ENCODE results near the gene CLEC10A. TPM values are rescaled to one million over a fixed set of nuclear protein-coding genes. Genes with fewer than 3 reads are reported as not detected.
"Not testable (repeated sequence)": the region's sequence is repeated elsewhere in the genome, so short reads cannot be mapped to it uniquely, and the experiment has no call there.

Gene CLEC10A
- total RNA-seq, 1 donor from 2014 or later = 12.6 TPM

- no peak overlapping the region for H3K4me3 ChIP-seq
- TF ChIP-seq CTCF (IDR thresholded peaks at IDR 0.05) = no peak
- intact Hi-C loops (cut with DNase I) = no loop called here
- H3K36me3 ChIP-seq = no peaks in the 10 kb centered on the region
- H3K9me3 ChIP-seq = no peaks in the 10 kb centered on the region
- peaks cover 10% of the 10 kb centered on the region for H3K27me3 ChIP-seq
- ATAC-seq = no peak
- no peak overlapping the region for H3K27ac ChIP-seq
- no peaks in the 10 kb centered on the region for H3K4me1 ChIP-seq
- DNase-seq = no peak
Measured at GRCh38 chr17:7063518-7064094, 16.4 kb downstream of the CLEC10A start.

GRCh38 chr17:7060165-7060891, 19.7 kb downstream of the CLEC10A start:
- no peaks in the 10 kb centered on the region for H3K36me3 ChIP-seq
- no peak for DNase-seq
- no peaks in the 10 kb centered on the region for H3K9me3 ChIP-seq
- no peak for ATAC-seq
- no peak overlapping the region for H3K27ac ChIP-seq
- peaks cover 5% of the 10 kb centered on the region for H3K27me3 ChIP-seq
- intact Hi-C loops (cut with DNase I) = no loop called here
- H3K4me3 ChIP-seq = no peak overlapping the region
- no peak for TF ChIP-seq CTCF (IDR thresholded peaks at IDR 0.05)
- no peaks in the 10 kb centered on the region for H3K4me1 ChIP-seq

GRCh38 chr17:7058831-7059447, 21.1 kb downstream of the CLEC10A start:
- DNase-seq = no peak
- no peak overlapping the region for H3K27ac ChIP-seq

GRCh38 chr17:7056386-7056785, 23.7 kb downstream of the CLEC10A start:
- no peaks in the 10 kb centered on the region for H3K36me3 ChIP-seq
- no peaks in the 10 kb centered on the region for H3K27me3 ChIP-seq
- no peak for DNase-seq
- H3K9me3 ChIP-seq = no peaks in the 10 kb centered on the region
- TF ChIP-seq CTCF (IDR thresholded peaks at IDR 0.05) = no peak
- ATAC-seq = no peak
- H3K27ac ChIP-seq = no peak overlapping the region
- intact Hi-C loops (cut with DNase I) = no loop called here
- no peaks in the 10 kb centered on the region for H3K4me1 ChIP-seq
- H3K4me3 ChIP-seq = no peak overlapping the region

More at GRCh38 chr17:7058831-7059447, 21.1 kb downstream of the CLEC10A start:
- Histone ChIP-seq H3K4me1 (no peaks in the 10 kb centered on the region), H3K4me3 (no peak overlapping the region), H3K9me3 (no peaks in the 10 kb centered on the region), H3K36me3 (no peaks in the 10 kb centered on the region), H3K27me3 (peaks cover under 1% of the 10 kb centered on the region)
- no peak for TF ChIP-seq CTCF (IDR thresholded peaks at IDR 0.05)
- intact Hi-C loops (cut with DNase I) = no loop called here
- no peak for ATAC-seq

- not testable (repeated sequence) for ATAC-seq, H3K36me3 ChIP-seq, DNase-seq, H3K4me3 ChIP-seq, H3K27ac ChIP-seq, H3K9me3 ChIP-seq, H3K27me3 ChIP-seq
- intact Hi-C loops (cut with DNase I) = loop anchor here (5.0 kb wide), 1 partner anchor 87 kb away; no protein-coding TSS in a partner anchor
- peaks cover 17% of the 10 kb centered on the region for H3K4me1 ChIP-seq
Measured at GRCh38 chr17:7050583-7050982, 29.5 kb downstream of the CLEC10A start.

- Histone ChIP-seq H3K27me3 (no peaks in the 10 kb centered on the region), H3K9me3 (no peaks in the 10 kb centered on the region), H3K4me1 (peaks cover 18% of the 10 kb centered on the region), H3K4me3 (no peak overlapping the region), H3K27ac (no peak overlapping the region), H3K36me3 (no peaks in the 10 kb centered on the region)
- TF ChIP-seq CTCF (IDR thresholded peaks at IDR 0.05) = no peak
- intact Hi-C loops (cut with DNase I) = no loop called here
- no peak for ATAC-seq
- no peak for DNase-seq
Measured at GRCh38 chr17:7048968-7049367, 31.1 kb downstream of the CLEC10A start.
